Neural crest cell (in vitro differentiated cells): ENCODE measurements around the gene FIBCD1. TPM values are rescaled to one million over a fixed set of nuclear protein-coding genes. Genes with fewer than 3 reads are reported as not detected.

Experiments used
- DNase-seq: peaks from one replicate; pipeline ENCODE4 v3.0.0; 2021; ENCODE audit warnings: low read depth, mixed read lengths, low spot score
- H3K27ac Mint-ChIP-seq: one replicate; pipeline ENCODE4 v1.8.0; 2021; ENCODE audit warnings: mild to moderate bottlenecking, mixed read lengths; ENCODE audit not compliant: unreplicated experiment
- H3K27me3 Mint-ChIP-seq: 2 replicates; pipeline ENCODE4 v1.8.0; 2021; ENCODE audit warnings: low read depth, mild to moderate bottlenecking, mixed read lengths
- H3K36me3 Mint-ChIP-seq: 2 replicates; pipeline ENCODE4 v1.8.0; 2021; ENCODE audit warnings: low read depth, mild to moderate bottlenecking, mixed read lengths
- H3K4me1 Mint-ChIP-seq: 2 replicates; pipeline ENCODE4 v1.8.0; 2021; ENCODE audit warnings: mixed read lengths
- H3K4me3 Mint-ChIP-seq: one replicate; pipeline ENCODE4 v1.8.0; 2021; ENCODE audit warnings: mild to moderate bottlenecking, mixed read lengths
- H3K9me3 Mint-ChIP-seq: 2 replicates; pipeline ENCODE4 v1.8.0; 2021; ENCODE audit warnings: mixed read lengths
- CTCF ChIP-seq: fragments of 200-600 bp; sonication (generic); conservative IDR thresholded peaks from 2 replicates; pipeline ENCODE4 v1.5.0; 2021; ENCODE audit warnings: antibody characterized with exemption, mild to moderate bottlenecking
- total RNA-seq: library from RNA; stranded (reverse); gene quantifications from 2 replicates; pipeline ENCODE4 v1.2.1, GENCODE V29; 2021

Gene FIBCD1
- total RNA-seq, 1 donor from 2014 or later, result 0.23 TPM

- peaks cover 14% of the 10 kb centered on the region for H3K4me1 Mint-ChIP-seq
Observed at GRCh38 chr9:130933114-130934046, 5.7 kb downstream of the FIBCD1 start.

GRCh38 chr9:130932255-130933079 lies 6.6 kb downstream of the FIBCD1 start:
- H3K36me3 Mint-ChIP-seq, result no peaks in the 10 kb centered on the region
- no peaks in the 10 kb centered on the region for H3K9me3 Mint-ChIP-seq
- DNase-seq, result no peak
- peaks cover 47% of the 10 kb centered on the region for H3K27me3 Mint-ChIP-seq
- H3K4me3 Mint-ChIP-seq, result no peak overlapping the region
- TF ChIP-seq CTCF, result peak; percentile 20
- H3K27ac Mint-ChIP-seq, result peak overlapping the region; percentile 76
- H3K4me1 Mint-ChIP-seq, result peaks cover 14% of the 10 kb centered on the region

More at GRCh38 chr9:130933114-130934046, 5.7 kb downstream of the FIBCD1 start:
- Mint-ChIP-seq H3K27me3 (peaks cover 53% of the 10 kb centered on the region), H3K4me3 (no peak overlapping the region), H3K36me3 (no peaks in the 10 kb centered on the region), H3K27ac (no peak overlapping the region), H3K9me3 (no peaks in the 10 kb centered on the region)
- DNase-seq, result no peak
- TF ChIP-seq CTCF, result no peak

GRCh38 chr9:130931508-130932254 lies 7.4 kb downstream of the FIBCD1 start:
- H3K27me3 Mint-ChIP-seq, result peaks cover 39% of the 10 kb centered on the region
- no peak overlapping the region for H3K27ac Mint-ChIP-seq
- H3K9me3 Mint-ChIP-seq, result no peaks in the 10 kb centered on the region
- TF ChIP-seq CTCF, result no peak
- H3K4me3 Mint-ChIP-seq, result no peak overlapping the region
- no peak for DNase-seq
- peaks cover 11% of the 10 kb centered on the region for H3K4me1 Mint-ChIP-seq
- H3K36me3 Mint-ChIP-seq, result no peaks in the 10 kb centered on the region

GRCh38 chr9:130930804-130931349 lies 8.2 kb downstream of the FIBCD1 start:
- no peaks in the 10 kb centered on the region for H3K9me3 Mint-ChIP-seq
- no peak for DNase-seq
- H3K4me1 Mint-ChIP-seq, result peaks cover 9% of the 10 kb centered on the region
- no peak overlapping the region for H3K27ac Mint-ChIP-seq
- no peak for TF ChIP-seq CTCF
- H3K36me3 Mint-ChIP-seq, result no peaks in the 10 kb centered on the region
- peaks cover 31% of the 10 kb centered on the region for H3K27me3 Mint-ChIP-seq
- no peak overlapping the region for H3K4me3 Mint-ChIP-seq
